ENCODE data around the gene MICALL2. TPM values are rescaled to one million over a fixed set of nuclear protein-coding genes. Genes with fewer than 3 reads are reported as not detected.

MICALL2 gene
- total RNA-seq = 10 to 100 TPM in 5 of 6 experiments, 1 to 10 TPM in 1; 8.2 to 23.8 (median 13.6) TPM
- long read RNA-seq, partial matches to known transcripts = 2 of 2 reads
- long read RNA-seq, other reads (novel, unspliced or antisense) = 0 of 2 reads

- DNase-seq (peak; percentile 67 to 89 (median 71)), ATAC-seq (peak in 1 of 4 donors; percentile 31)
- no peaks in the 10 kb centered on the region for H3K36me3 ChIP-seq
- intact Hi-C loops (cut with DNase I) = no loop called here
- peak within 1 kb of the TSS; percentile 82 to 97 (median 93) for H3K27ac ChIP-seq
- WGBS (ENCODE audit: insufficient coverage, low coverage, low lambda C conversion rate, missing lambda C conversion rate) = under 1% methylated on average over 19 of the region's 69 CpGs
- H3K9me3 ChIP-seq = no peaks in the 10 kb centered on the region
- TF ChIP-seq POLR2A (IDR thresholded peaks at IDR 0.05) = peak; percentile 97
- no peak for TF ChIP-seq CTCF (IDR thresholded peaks at IDR 0.05)
- H3K4me3 ChIP-seq = peak within 1 kb of the TSS; percentile 63 to 76 (median 64)
- H3K4me1 ChIP-seq = peaks cover 0 to 40% (median 10%) of the 10 kb centered on the region in 4 donors
- H3K27me3 ChIP-seq = no peaks in the 10 kb centered on the region
Measured at GRCh38 chr7:1458683-1459511, at the start of gene MICALL2. Gene MICALL2, minus strand, starts transcription at chr7:1459470. Its CDS starts 144 bp downstream, at chr7:1459326.

GRCh38 chr7:1508277-1508758 lies 49.0 kb upstream of the MICALL2 start:
- ATAC-seq (no peak), DNase-seq (no peak)
- 57% methylated on average over 2 of the region's 10 CpGs for WGBS (ENCODE audit: insufficient coverage, low coverage, low lambda C conversion rate, missing lambda C conversion rate)
- Histone ChIP-seq H3K9me3 (no peaks in the 10 kb centered on the region), H3K27ac (no peak overlapping the region), H3K4me1 (peaks cover 0 to 3% (median 1%) of the 10 kb centered on the region in 4 donors), H3K36me3 (no peaks in the 10 kb centered on the region), H3K4me3 (no peak overlapping the region), H3K27me3 (no peaks in the 10 kb centered on the region)
- TF ChIP-seq CTCF (IDR thresholded peaks at IDR 0.05) (no peak), POLR2A (IDR thresholded peaks at IDR 0.05) (no peak)
- intact Hi-C loops (cut with DNase I) = no loop called here

GRCh38 chr7:1505731-1506550 lies 46.7 kb upstream of the MICALL2 start:
- peaks cover 0 to 8% (median 3%) of the 10 kb centered on the region in 4 donors for H3K4me1 ChIP-seq
- DNase-seq = peak in 1 of 3 donors; percentile 54
- no peaks in the 10 kb centered on the region for H3K27me3 ChIP-seq
- no peak overlapping the region for H3K27ac ChIP-seq
- intact Hi-C loops (cut with DNase I) = no loop called here
- no peak overlapping the region for H3K4me3 ChIP-seq
- H3K9me3 ChIP-seq = no peaks in the 10 kb centered on the region
- H3K36me3 ChIP-seq = peaks cover 0 to 4% (median 0%) of the 10 kb centered on the region in 4 donors
- no peak for ATAC-seq
- WGBS (ENCODE audit: insufficient coverage, low coverage, low lambda C conversion rate, missing lambda C conversion rate) = 58% methylated on average over 14 of the region's 35 CpGs
- TF ChIP-seq CTCF (IDR thresholded peaks at IDR 0.05) (no peak), POLR2A (IDR thresholded peaks at IDR 0.05) (no peak)

Data from right lobe of liver (tissue), 6 donors.